ENCODE measurements around the gene CEP83. TPM values are rescaled to one million over a fixed set of nuclear protein-coding genes. Genes with fewer than 3 reads are reported as not detected.
"Not testable (repeated sequence)": the region's sequence is repeated elsewhere in the genome, so short reads cannot be mapped to it uniquely, and the experiment has no call there.

The CEP83 gene
- total RNA-seq, 5 donors from 2014 or later (not counting 1 experiment from before 2014, with no cell fraction given) = 12.6 to 17.4 (median 14.6) TPM

DNA sequence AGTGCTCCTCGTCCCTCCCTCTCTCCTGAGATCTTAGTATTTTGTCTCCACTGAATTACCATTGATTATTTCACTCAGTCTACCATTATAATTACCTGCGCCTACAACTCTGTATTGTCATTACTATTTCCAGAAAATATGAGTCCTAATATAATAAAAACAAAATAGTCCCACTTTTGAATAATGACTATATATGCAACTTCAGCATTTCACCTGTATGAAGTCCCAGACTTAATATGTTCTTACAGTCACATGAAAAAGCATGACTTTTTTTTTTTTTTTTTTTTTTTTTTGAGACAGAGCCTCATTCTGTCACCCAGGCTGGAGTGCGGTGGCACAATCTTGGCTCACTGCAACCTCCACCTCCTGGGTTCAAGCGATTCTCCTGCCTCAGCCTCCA, 63.7 kb downstream of the CEP83 start:
- WGBS (ENCODE audit: insufficient coverage) = no CpG with 5 or more reads among the region's 4 CpGs
- H3K36me3 ChIP-seq (ENCODE audit: control insufficient read depth in 2 of 2, extremely low read depth in 1 of 2, insufficient read depth in 1 of 2, low read length in 1 of 2); H3K27me3 ChIP-seq (replicated peaks in 1 of 2; ENCODE audit: control insufficient read depth in 2 of 2, extremely low read depth in 1 of 2, insufficient read depth in 2 of 2, low read length in 1 of 2); DNase-seq; H3K4me3 ChIP-seq (ENCODE audit: control insufficient read depth in 1 of 2, extremely low read depth in 1 of 2, low read length in 1 of 2); H3K4me1 ChIP-seq (ENCODE audit: control insufficient read depth in 1 of 2, extremely low read depth in 1 of 2, insufficient read depth in 2 of 2, low read length in 2 of 2); H3K4me1 Mint-ChIP-seq; ATAC-seq (replicated peaks in 1 of 4); CTCF ChIA-PET; H3K27ac ChIP-seq (ENCODE audit: low read length); H3K4me3 Mint-ChIP-seq; H3K9me3 ChIP-seq; POLR2A ChIA-PET; H3K27ac Mint-ChIP-seq; H3K27me3 Mint-ChIP-seq: not testable (repeated sequence)
- Mint-ChIP-seq H3K36me3 (peaks cover 70% of the 10 kb centered on the region), H3K9me3 (peaks cover 10 to 23% (median 22%) of the 10 kb centered on the region in 3 donors)

DNA sequence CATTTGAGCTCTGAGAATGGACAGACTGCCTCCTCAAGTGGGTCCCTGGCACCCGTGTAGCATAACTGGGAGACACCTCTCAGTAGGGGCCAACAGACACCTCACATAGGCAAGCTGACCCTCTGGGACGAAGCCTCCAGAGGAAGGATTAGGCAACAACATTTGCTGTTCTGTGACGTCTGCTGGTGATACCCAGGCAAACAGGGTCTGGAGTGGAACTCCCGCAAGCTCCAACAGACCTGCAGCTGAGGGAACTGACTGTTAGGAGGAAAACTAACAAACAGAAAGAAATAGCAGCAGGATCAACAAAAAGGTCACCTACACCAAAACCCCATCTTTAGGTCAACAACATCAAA, 69.6 kb downstream of the CEP83 start:
- POLR2A ChIA-PET = no interaction called here
- H3K27ac Mint-ChIP-seq = no peak overlapping the region
- no peaks in the 10 kb centered on the region for H3K27me3 Mint-ChIP-seq
- DNase-seq (no peak), ATAC-seq (replicated peaks in 1 of 4) (no peak)
- H3K4me3 Mint-ChIP-seq = no peak overlapping the region
- CTCF ChIA-PET = interaction anchor here in 1 of 2 donors (0.6 kb wide), 1 partner anchor 165 kb away, joined by 3 read pairs; no protein-coding TSS in a partner anchor
- peaks cover 70% of the 10 kb centered on the region for H3K36me3 Mint-ChIP-seq
- H3K9me3 Mint-ChIP-seq = peaks cover 12 to 24% (median 13%) of the 10 kb centered on the region in 3 donors
- WGBS (ENCODE audit: insufficient coverage) = 100% methylated on average over 2 of the region's 4 CpGs
- Histone ChIP-seq H3K9me3 (peaks cover 2% of the 10 kb centered on the region), H3K4me1 (ENCODE audit: control insufficient read depth in 1 of 2, extremely low read depth in 1 of 2, insufficient read depth in 2 of 2, low read length in 2 of 2) (no peaks in the 10 kb centered on the region), H3K36me3 (ENCODE audit: control insufficient read depth in 2 of 2, extremely low read depth in 1 of 2, insufficient read depth in 1 of 2, low read length in 1 of 2) (peaks cover 0 to 4% of the 10 kb centered on the region in 2 donors), H3K27ac (ENCODE audit: low read length) (no peak overlapping the region), H3K4me3 (ENCODE audit: control insufficient read depth in 1 of 2, extremely low read depth in 1 of 2, low read length in 1 of 2) (no peak overlapping the region), H3K27me3 (replicated peaks in 1 of 2; ENCODE audit: control insufficient read depth in 2 of 2, extremely low read depth in 1 of 2, insufficient read depth in 2 of 2, low read length in 1 of 2) (no peaks in the 10 kb centered on the region)
- no peaks in the 10 kb centered on the region for H3K4me1 Mint-ChIP-seq

DNA sequence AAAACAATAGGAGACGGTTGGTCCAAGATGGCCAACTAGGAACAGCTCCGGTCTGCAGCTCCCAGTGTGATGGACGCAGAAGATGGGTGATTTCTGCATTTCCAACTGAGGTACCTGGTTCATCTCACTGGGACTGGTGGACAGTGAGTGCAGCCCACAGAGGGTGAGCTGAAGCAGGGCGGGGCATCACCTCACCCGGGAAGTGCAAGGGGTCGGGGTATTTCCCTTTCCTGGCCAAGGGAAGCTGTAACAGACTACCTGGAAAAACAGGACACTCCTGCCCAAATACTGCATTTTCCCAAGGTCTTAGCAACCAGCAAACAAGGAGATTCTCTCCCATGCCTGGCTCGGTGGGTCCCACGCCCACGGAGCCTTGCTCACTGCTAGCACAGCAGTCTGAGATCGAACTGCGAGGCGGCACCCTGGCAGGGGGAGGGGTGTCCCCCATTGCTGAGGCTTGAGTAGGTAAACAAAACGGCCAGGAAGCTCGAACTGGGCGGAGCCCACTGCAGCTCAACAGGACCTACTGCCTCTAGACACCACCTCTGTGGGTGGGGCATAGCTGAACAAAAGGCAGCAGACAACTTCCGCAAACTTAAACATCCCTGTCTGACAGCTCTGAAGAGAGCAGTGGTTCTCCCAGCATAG, 70.1 kb downstream of the CEP83 start:
- H3K27me3 ChIP-seq (replicated peaks in 1 of 2; ENCODE audit: control insufficient read depth in 2 of 2, extremely low read depth in 1 of 2, insufficient read depth in 2 of 2, low read length in 1 of 2); POLR2A ChIA-PET; ATAC-seq (replicated peaks in 1 of 4); H3K9me3 ChIP-seq; H3K27ac ChIP-seq (ENCODE audit: low read length); H3K4me3 Mint-ChIP-seq; H3K4me3 ChIP-seq (ENCODE audit: control insufficient read depth in 1 of 2, extremely low read depth in 1 of 2, low read length in 1 of 2); H3K4me1 Mint-ChIP-seq; H3K27ac Mint-ChIP-seq; H3K36me3 ChIP-seq (ENCODE audit: control insufficient read depth in 2 of 2, extremely low read depth in 1 of 2, insufficient read depth in 1 of 2, low read length in 1 of 2); H3K27me3 Mint-ChIP-seq; H3K4me1 ChIP-seq (ENCODE audit: control insufficient read depth in 1 of 2, extremely low read depth in 1 of 2, insufficient read depth in 2 of 2, low read length in 2 of 2): not testable (repeated sequence)
- peaks cover 17 to 27% (median 18%) of the 10 kb centered on the region in 3 donors for H3K9me3 Mint-ChIP-seq
- peak in 1 of 35 experiments; percentile 1 for DNase-seq
- 96% methylated on average over 9 of the region's 16 CpGs for WGBS (ENCODE audit: insufficient coverage)
- CTCF ChIA-PET = interaction anchor here in 1 of 2 donors (0.6 kb wide), 1 partner anchor 165 kb away, joined by 3 read pairs; no protein-coding TSS in a partner anchor
- peaks cover 71% of the 10 kb centered on the region for H3K36me3 Mint-ChIP-seq

DNA sequence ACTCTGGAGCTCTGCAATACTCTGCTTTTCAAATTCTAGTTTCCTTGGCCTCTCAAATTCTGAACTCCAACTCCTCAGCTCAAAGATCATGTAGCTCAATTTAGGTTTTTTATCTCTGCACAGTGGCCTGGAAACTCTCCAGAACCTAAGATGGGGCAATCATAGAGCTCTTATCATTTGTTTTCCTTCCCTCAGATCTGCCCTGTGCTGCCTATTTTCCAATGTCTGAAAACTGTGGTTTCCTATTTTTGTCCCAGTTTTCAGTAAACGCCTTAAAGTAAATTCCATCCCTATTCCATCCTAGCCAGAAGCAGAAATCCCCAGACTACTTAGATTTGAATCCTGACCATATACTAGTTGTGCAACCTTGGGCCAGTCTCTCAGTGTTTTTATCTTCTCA, 73.2 kb downstream of the CEP83 start:
- Mint-ChIP-seq H3K27ac (no peak overlapping the region), H3K9me3 (peaks cover 19 to 26% (median 21%) of the 10 kb centered on the region in 3 donors), H3K27me3 (no peaks in the 10 kb centered on the region), H3K36me3 (peaks cover 59% of the 10 kb centered on the region), H3K4me1 (no peaks in the 10 kb centered on the region), H3K4me3 (no peak overlapping the region)
- ChIA-PET POLR2A (no interaction called here), CTCF (no interaction called here)
- 100% methylated on average over 1 of the region's 1 CpG for WGBS (ENCODE audit: insufficient coverage)
- Histone ChIP-seq H3K27ac (ENCODE audit: low read length) (no peak overlapping the region), H3K9me3 (peaks cover 2% of the 10 kb centered on the region), H3K4me3 (ENCODE audit: control insufficient read depth in 1 of 2, extremely low read depth in 1 of 2, low read length in 1 of 2) (no peak overlapping the region), H3K36me3 (ENCODE audit: control insufficient read depth in 2 of 2, extremely low read depth in 1 of 2, insufficient read depth in 1 of 2, low read length in 1 of 2) (peaks cover 0 to 9% of the 10 kb centered on the region in 2 donors), H3K4me1 (ENCODE audit: control insufficient read depth in 1 of 2, extremely low read depth in 1 of 2, insufficient read depth in 2 of 2, low read length in 2 of 2) (no peaks in the 10 kb centered on the region), H3K27me3 (replicated peaks in 1 of 2; ENCODE audit: control insufficient read depth in 2 of 2, extremely low read depth in 1 of 2, insufficient read depth in 2 of 2, low read length in 1 of 2) (no peaks in the 10 kb centered on the region)
- DNase-seq (no peak), ATAC-seq (replicated peaks in 1 of 4) (no peak)

DNA sequence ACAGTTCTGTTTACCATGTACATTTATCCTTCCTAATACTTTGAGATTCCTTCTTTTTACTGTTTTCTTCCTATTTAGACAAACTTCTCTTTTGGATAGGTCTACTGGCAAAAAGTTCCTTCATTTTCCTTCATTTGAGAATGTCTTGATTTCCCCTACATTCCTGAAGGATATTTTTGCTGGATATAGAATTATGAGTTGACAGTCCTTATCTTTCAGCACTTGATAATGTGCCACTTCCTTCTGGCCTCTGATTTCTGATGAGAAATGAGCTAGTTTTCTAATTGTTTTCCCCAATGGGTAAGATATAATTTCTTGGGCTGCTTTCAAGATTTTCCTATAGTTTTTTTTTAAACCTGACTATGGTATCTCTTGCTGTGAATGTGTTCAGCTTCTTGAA, 75.6 kb downstream of the CEP83 start:
- Mint-ChIP-seq H3K27ac (no peak overlapping the region), H3K27me3 (no peaks in the 10 kb centered on the region), H3K36me3 (peaks cover 48% of the 10 kb centered on the region), H3K4me1 (peaks cover 0 to 5% (median 0%) of the 10 kb centered on the region in 3 donors), H3K9me3 (peaks cover 15 to 26% (median 19%) of the 10 kb centered on the region in 3 donors), H3K4me3 (no peak overlapping the region)
- ChIA-PET CTCF (no interaction called here), POLR2A (no interaction called here)
- no peaks in the 10 kb centered on the region for H3K27me3 ChIP-seq (replicated peaks in 1 of 2; ENCODE audit: control insufficient read depth in 2 of 2, extremely low read depth in 1 of 2, insufficient read depth in 2 of 2, low read length in 1 of 2)
- H3K4me1 ChIP-seq (ENCODE audit: control insufficient read depth in 1 of 2, extremely low read depth in 1 of 2, insufficient read depth in 2 of 2, low read length in 2 of 2) = no peaks in the 10 kb centered on the region
- H3K27ac ChIP-seq (ENCODE audit: low read length) = no peak overlapping the region
- ATAC-seq (replicated peaks in 1 of 4) = no peak
- H3K4me3 ChIP-seq (ENCODE audit: control insufficient read depth in 1 of 2, extremely low read depth in 1 of 2, low read length in 1 of 2) = no peak overlapping the region
- DNase-seq = no peak
- peaks cover 2% of the 10 kb centered on the region for H3K9me3 ChIP-seq
- H3K36me3 ChIP-seq (ENCODE audit: control insufficient read depth in 2 of 2, extremely low read depth in 1 of 2, insufficient read depth in 1 of 2, low read length in 1 of 2) = peaks cover 0 to 9% of the 10 kb centered on the region in 2 donors

DNA sequence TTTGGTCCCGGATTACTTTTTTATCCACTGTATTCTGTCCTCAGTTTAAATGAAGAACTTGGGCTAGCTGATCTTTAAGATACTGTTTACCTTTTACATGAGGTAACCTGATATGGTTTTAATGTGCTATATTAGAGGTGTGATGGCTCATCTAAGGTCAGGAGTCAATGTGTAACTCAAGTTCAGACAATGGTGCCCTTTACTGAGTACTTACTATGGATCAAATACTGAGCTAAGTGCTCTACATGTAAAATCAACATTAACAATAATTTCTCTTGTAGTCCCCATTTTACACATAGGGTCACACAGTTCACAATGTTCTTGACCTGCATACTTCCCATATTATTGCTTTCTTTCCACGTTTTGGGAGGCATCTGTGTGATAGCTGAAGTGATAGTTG, 79.2 kb downstream of the CEP83 start:
- ChIA-PET POLR2A (no interaction called here), CTCF (interaction anchor here in 1 of 2 donors (1.4 kb wide), 1 partner anchor 79 kb away, joined by 4 read pairs; no protein-coding TSS in a partner anchor)
- no peak overlapping the region for H3K4me3 ChIP-seq (ENCODE audit: control insufficient read depth in 1 of 2, extremely low read depth in 1 of 2, low read length in 1 of 2)
- no peaks in the 10 kb centered on the region for H3K27me3 ChIP-seq (replicated peaks in 1 of 2; ENCODE audit: control insufficient read depth in 2 of 2, extremely low read depth in 1 of 2, insufficient read depth in 2 of 2, low read length in 1 of 2)
- H3K9me3 ChIP-seq = no peaks in the 10 kb centered on the region
- H3K4me1 Mint-ChIP-seq = peaks cover 0 to 5% (median 0%) of the 10 kb centered on the region in 3 donors
- peaks cover 0 to 9% of the 10 kb centered on the region in 2 donors for H3K36me3 ChIP-seq (ENCODE audit: control insufficient read depth in 2 of 2, extremely low read depth in 1 of 2, insufficient read depth in 1 of 2, low read length in 1 of 2)
- H3K4me1 ChIP-seq (ENCODE audit: control insufficient read depth in 1 of 2, extremely low read depth in 1 of 2, insufficient read depth in 2 of 2, low read length in 2 of 2) = no peaks in the 10 kb centered on the region
- H3K27ac Mint-ChIP-seq = no peak overlapping the region
- peaks cover 6 to 17% (median 16%) of the 10 kb centered on the region in 3 donors for H3K9me3 Mint-ChIP-seq
- no peak overlapping the region for H3K4me3 Mint-ChIP-seq
- H3K27ac ChIP-seq (ENCODE audit: low read length) = no peak overlapping the region
- WGBS (ENCODE audit: insufficient coverage) = no CpG with 5 or more reads among the region's 2 CpGs
- ATAC-seq (replicated peaks in 1 of 4) (no peak), DNase-seq (no peak)
- H3K36me3 Mint-ChIP-seq = peaks cover 42% of the 10 kb centered on the region
- no peaks in the 10 kb centered on the region for H3K27me3 Mint-ChIP-seq
